ENCODE data around the gene LYPD6.

DNA sequence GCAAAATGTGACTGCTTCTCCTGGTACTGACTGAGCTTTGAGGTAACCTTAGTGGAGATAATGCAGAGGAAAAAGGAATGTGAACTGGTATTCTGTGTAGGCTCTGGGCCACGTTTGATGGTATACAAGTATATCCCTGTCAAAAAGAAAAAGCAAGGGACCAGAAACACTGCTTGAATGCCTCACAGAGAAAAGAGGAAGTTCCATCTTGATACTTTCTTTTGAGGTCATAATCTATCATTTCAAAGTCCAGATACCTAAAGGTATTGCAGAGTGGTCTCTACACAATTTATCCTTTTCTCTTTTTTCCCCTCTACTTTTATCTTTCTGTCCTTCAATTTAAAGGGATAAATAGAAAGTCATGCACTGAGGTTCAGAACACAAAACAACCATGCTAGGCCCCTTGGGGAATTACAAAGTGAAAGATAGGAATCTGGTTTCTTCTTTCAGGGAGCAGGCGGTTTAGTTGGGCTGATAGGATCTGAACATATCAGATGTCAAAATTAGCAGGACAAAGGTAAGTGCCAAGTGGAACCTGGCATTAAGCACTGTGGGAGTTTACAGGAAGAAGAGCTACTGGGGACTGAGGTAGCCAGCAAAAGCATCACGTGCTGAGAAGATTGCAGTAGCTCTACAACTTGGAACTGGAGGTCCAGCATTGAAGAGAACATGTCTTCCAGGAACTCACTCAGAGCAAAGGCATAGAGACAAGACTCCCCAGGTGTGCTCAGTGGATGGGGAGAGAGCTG is 121.2 kb downstream of the LYPD6 start:
- TF ChIP-seq POLR2A (IDR thresholded peaks at IDR 0.05), result no peak
- TF ChIP-seq, protein P1, sequence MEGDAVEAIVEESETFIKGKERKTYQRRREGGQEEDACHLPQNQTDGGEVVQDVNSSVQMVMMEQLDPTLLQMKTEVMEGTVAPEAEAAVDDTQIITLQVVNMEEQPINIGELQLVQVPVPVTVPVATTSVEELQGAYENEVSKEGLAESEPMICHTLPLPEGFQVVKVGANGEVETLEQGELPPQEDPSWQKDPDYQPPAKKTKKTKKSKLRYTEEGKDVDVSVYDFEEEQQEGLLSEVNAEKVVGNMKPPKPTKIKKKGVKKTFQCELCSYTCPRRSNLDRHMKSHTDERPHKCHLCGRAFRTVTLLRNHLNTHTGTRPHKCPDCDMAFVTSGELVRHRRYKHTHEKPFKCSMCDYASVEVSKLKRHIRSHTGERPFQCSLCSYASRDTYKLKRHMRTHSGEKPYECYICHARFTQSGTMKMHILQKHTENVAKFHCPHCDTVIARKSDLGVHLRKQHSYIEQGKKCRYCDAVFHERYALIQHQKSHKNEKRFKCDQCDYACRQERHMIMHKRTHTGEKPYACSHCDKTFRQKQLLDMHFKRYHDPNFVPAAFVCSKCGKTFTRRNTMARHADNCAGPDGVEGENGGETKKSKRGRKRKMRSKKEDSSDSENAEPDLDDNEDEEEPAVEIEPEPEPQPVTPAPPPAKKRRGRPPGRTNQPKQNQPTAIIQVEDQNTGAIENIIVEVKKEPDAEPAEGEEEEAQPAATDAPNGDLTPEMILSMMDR (IDR thresholded peaks at IDR 0.05), result no peak

Data from body of pancreas (tissue), 4 donors.